HUES6 (cell line): ENCODE results near the gene ATP2B1.

Source experiments
- H3K27ac ChIP-seq: 2 replicates; pipeline ENCODE4 v1.7.0; 2013; ENCODE audit warnings: low read depth, mild to moderate bottlenecking, low read length, inconsistent platforms
- H3K27me3 ChIP-seq: 2 replicates; pipeline ENCODE4 v1.6.1; 2013; ENCODE audit warnings: low read length; ENCODE audit not compliant: control insufficient read depth, insufficient read depth
- H3K36me3 ChIP-seq: 2 replicates; pipeline ENCODE4 v1.6.1; 2013; ENCODE audit warnings: low read length; ENCODE audit not compliant: control insufficient read depth, insufficient read depth
- H3K4me1 ChIP-seq: 2 replicates; pipeline ENCODE4 v1.6.1; 2013; ENCODE audit warnings: low read length; ENCODE audit not compliant: control insufficient read depth, insufficient read depth
- H3K4me3 ChIP-seq: 2 replicates; pipeline ENCODE4 v1.5.1; 2013; ENCODE audit warnings: low read depth, low read length
- H3K9ac ChIP-seq: one replicate; pipeline ENCODE4 v1.6.1; 2013; ENCODE audit warnings: mild to moderate bottlenecking, low read length
- H3K9me3 ChIP-seq: 2 replicates; pipeline ENCODE4 v1.6.1; 2013; ENCODE audit warnings: low read depth, low read length; ENCODE audit not compliant: control insufficient read depth, insufficient read depth

Gene ATP2B1

GRCh38 chr12:89632778-89633177 is 75.9 kb downstream of the ATP2B1 start:
- no peaks in the 10 kb centered on the region for H3K4me1 ChIP-seq

GRCh38 chr12:89622115-89622514 is 86.5 kb downstream of the ATP2B1 start:
- peaks cover 14% of the 10 kb centered on the region for H3K36me3 ChIP-seq

More at GRCh38 chr12:89632778-89633177, 75.9 kb downstream of the ATP2B1 start:
- no peak overlapping the region for H3K9ac ChIP-seq
- no peaks in the 10 kb centered on the region for H3K27me3 ChIP-seq
- no peak overlapping the region for H3K27ac ChIP-seq
- H3K4me3 ChIP-seq, result no peak overlapping the region
- H3K9me3 ChIP-seq, result no peaks in the 10 kb centered on the region
- peaks cover 26% of the 10 kb centered on the region for H3K36me3 ChIP-seq

GRCh38 chr12:89621521-89621920 is 87.1 kb downstream of the ATP2B1 start:
- Histone ChIP-seq H3K4me3 (no peak overlapping the region), H3K9me3 (no peaks in the 10 kb centered on the region), H3K27me3 (no peaks in the 10 kb centered on the region), H3K4me1 (no peaks in the 10 kb centered on the region), H3K36me3 (peaks cover 9% of the 10 kb centered on the region), H3K9ac (no peak overlapping the region), H3K27ac (no peak overlapping the region)

More at GRCh38 chr12:89622115-89622514, 86.5 kb downstream of the ATP2B1 start:
- Histone ChIP-seq H3K27me3 (no peaks in the 10 kb centered on the region), H3K4me3 (no peak overlapping the region), H3K4me1 (no peaks in the 10 kb centered on the region), H3K27ac (no peak overlapping the region), H3K9ac (no peak overlapping the region), H3K9me3 (no peaks in the 10 kb centered on the region)

- H3K27me3 ChIP-seq, result no peaks in the 10 kb centered on the region
- peaks cover 8% of the 10 kb centered on the region for H3K36me3 ChIP-seq
- H3K27ac ChIP-seq, result no peak overlapping the region
- no peaks in the 10 kb centered on the region for H3K9me3 ChIP-seq
- H3K4me1 ChIP-seq, result no peaks in the 10 kb centered on the region
- no peak overlapping the region for H3K4me3 ChIP-seq
- H3K9ac ChIP-seq, result no peak overlapping the region
Measured at GRCh38 chr12:89619764-89620163, 88.9 kb downstream of the ATP2B1 start.

GRCh38 chr12:89618113-89618862 is 90.3 kb downstream of the ATP2B1 start:
- H3K9ac ChIP-seq, result no peak overlapping the region
- no peak overlapping the region for H3K27ac ChIP-seq
- no peaks in the 10 kb centered on the region for H3K27me3 ChIP-seq
- H3K9me3 ChIP-seq, result no peaks in the 10 kb centered on the region
- peaks cover 3% of the 10 kb centered on the region; the same call in 1 of the 2 replicates for H3K36me3 ChIP-seq
- H3K4me1 ChIP-seq, result no peaks in the 10 kb centered on the region
- no peak overlapping the region for H3K4me3 ChIP-seq

- Histone ChIP-seq H3K9me3 (no peaks in the 10 kb centered on the region), H3K36me3 (peaks cover 6% of the 10 kb centered on the region), H3K9ac (no peak overlapping the region), H3K27ac (no peak overlapping the region), H3K4me1 (no peaks in the 10 kb centered on the region), H3K4me3 (no peak overlapping the region), H3K27me3 (no peaks in the 10 kb centered on the region)
Measured at GRCh38 chr12:89610366-89610765, 98.3 kb downstream of the ATP2B1 start.

- peaks cover 3% of the 10 kb centered on the region; the same call in 1 of the 2 replicates for H3K4me1 ChIP-seq
- peaks cover 20% of the 10 kb centered on the region for H3K36me3 ChIP-seq
- no peak overlapping the region for H3K4me3 ChIP-seq
- no peaks in the 10 kb centered on the region for H3K27me3 ChIP-seq
- no peaks in the 10 kb centered on the region for H3K9me3 ChIP-seq
- H3K9ac ChIP-seq, result no peak overlapping the region
- H3K27ac ChIP-seq, result no peak overlapping the region
Measured at GRCh38 chr12:89603678-89604077, 105.0 kb downstream of the ATP2B1 start.

- Histone ChIP-seq H3K36me3 (peaks cover 7% of the 10 kb centered on the region; the same call in 1 of the 2 replicates), H3K4me3 (no peak overlapping the region), H3K9me3 (no peaks in the 10 kb centered on the region), H3K4me1 (peaks cover 11% of the 10 kb centered on the region; the same call in 1 of the 2 replicates), H3K27ac (no peak overlapping the region), H3K9ac (no peak overlapping the region), H3K27me3 (no peaks in the 10 kb centered on the region)
Measured at GRCh38 chr12:89597770-89598169, 110.9 kb downstream of the ATP2B1 start.

- Histone ChIP-seq H3K36me3 (peaks cover 4% of the 10 kb centered on the region; the same call in 1 of the 2 replicates), H3K9me3 (no peaks in the 10 kb centered on the region), H3K4me3 (no peak overlapping the region), H3K27ac (no peak overlapping the region), H3K4me1 (peaks cover 16% of the 10 kb centered on the region; the same call in 1 of the 2 replicates), H3K27me3 (no peaks in the 10 kb centered on the region), H3K9ac (no peak overlapping the region)
Measured at GRCh38 chr12:89597210-89597609, 111.4 kb downstream of the ATP2B1 start.

- H3K4me1 ChIP-seq, result peaks cover 14% of the 10 kb centered on the region; the same call in 1 of the 2 replicates
- no peaks in the 10 kb centered on the region for H3K27me3 ChIP-seq
- H3K27ac ChIP-seq, result no peak overlapping the region
- H3K36me3 ChIP-seq, result peaks cover 14% of the 10 kb centered on the region
- H3K9me3 ChIP-seq, result no peaks in the 10 kb centered on the region
- H3K4me3 ChIP-seq, result no peak overlapping the region
- no peak overlapping the region for H3K9ac ChIP-seq
Measured at GRCh38 chr12:89593873-89594272, 114.8 kb downstream of the ATP2B1 start.

- Histone ChIP-seq H3K9ac (no peak overlapping the region), H3K36me3 (peaks cover 14% of the 10 kb centered on the region), H3K27me3 (no peaks in the 10 kb centered on the region), H3K4me3 (no peak overlapping the region), H3K27ac (no peak overlapping the region), H3K9me3 (no peaks in the 10 kb centered on the region), H3K4me1 (peaks cover 10% of the 10 kb centered on the region; the same call in 1 of the 2 replicates)
Measured at GRCh38 chr12:89593233-89593632, 115.4 kb downstream of the ATP2B1 start.
